MM.1S (cell line): ENCODE data around the gene CSTF2T.

Experiments
- EZH2phosphoT487 ChIP-seq: fragments of 300-600 bp; sonication (generic); IDR thresholded peaks from 2 replicates; pipeline ENCODE4 v1.6.1; 2018; ENCODE audit warnings: antibody characterized with exemption, low read length
- TF ChIP-seq, protein P1 (sequence below): fragments of 300-600 bp; sonication (generic); IDR thresholded peaks from 2 replicates; pipeline ENCODE4 v1.5.1; 2016; ENCODE audit warnings: antibody characterized with exemption, low read length, mixed read lengths

DNA sequence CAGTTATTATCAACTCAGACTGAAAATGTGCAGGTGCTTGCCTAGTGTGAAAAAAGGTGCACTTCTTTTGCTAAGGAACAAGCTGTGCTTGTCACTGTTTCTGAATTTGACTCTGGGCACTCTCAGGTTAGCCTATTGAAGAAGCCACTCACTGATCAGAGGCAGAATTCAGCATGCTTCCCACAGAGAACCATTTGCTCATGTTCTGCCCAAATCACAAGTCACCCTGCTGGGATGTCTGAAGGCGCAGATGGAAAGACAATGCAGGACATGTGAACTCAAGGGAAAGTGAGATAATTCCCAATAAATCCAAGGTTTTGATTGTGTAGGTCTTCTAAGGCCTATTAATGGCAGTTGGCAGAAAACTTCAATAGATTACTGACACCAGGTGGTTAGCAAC lies 47.8 kb upstream of the CSTF2T start:
- TF ChIP-seq, protein P1, sequence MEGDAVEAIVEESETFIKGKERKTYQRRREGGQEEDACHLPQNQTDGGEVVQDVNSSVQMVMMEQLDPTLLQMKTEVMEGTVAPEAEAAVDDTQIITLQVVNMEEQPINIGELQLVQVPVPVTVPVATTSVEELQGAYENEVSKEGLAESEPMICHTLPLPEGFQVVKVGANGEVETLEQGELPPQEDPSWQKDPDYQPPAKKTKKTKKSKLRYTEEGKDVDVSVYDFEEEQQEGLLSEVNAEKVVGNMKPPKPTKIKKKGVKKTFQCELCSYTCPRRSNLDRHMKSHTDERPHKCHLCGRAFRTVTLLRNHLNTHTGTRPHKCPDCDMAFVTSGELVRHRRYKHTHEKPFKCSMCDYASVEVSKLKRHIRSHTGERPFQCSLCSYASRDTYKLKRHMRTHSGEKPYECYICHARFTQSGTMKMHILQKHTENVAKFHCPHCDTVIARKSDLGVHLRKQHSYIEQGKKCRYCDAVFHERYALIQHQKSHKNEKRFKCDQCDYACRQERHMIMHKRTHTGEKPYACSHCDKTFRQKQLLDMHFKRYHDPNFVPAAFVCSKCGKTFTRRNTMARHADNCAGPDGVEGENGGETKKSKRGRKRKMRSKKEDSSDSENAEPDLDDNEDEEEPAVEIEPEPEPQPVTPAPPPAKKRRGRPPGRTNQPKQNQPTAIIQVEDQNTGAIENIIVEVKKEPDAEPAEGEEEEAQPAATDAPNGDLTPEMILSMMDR, result no peak
- TF ChIP-seq EZH2phosphoT487, result no peak
